ENCODE measurements around the gene IFI6. TPM values are rescaled to one million over a fixed set of nuclear protein-coding genes. Genes with fewer than 3 reads are reported as not detected.
"Not testable (repeated sequence)": the region's sequence is repeated elsewhere in the genome, so short reads cannot be mapped to it uniquely, and the experiment has no call there.

The IFI6 gene
- total RNA-seq, 2 donors from 2014 or later, result 19.3 to 56.1 TPM

GRCh38 chr1:27655151-27655937, 16.6 kb downstream of the IFI6 start:
- no peak for DNase-seq
- H3K27me3 Mint-ChIP-seq (ENCODE audit: low read depth), result no peaks in the 10 kb centered on the region
- H3K36me3 Mint-ChIP-seq (ENCODE audit: insufficient read depth in 2 of 2), result no peaks in the 10 kb centered on the region
- no peaks in the 10 kb centered on the region for H3K9me3 Mint-ChIP-seq
- H3K4me1 Mint-ChIP-seq (ENCODE audit: low read depth), result peaks cover 45% of the 10 kb centered on the region
- no peak overlapping the region for H3K27ac Mint-ChIP-seq
- no peak overlapping the region for H3K4me3 Mint-ChIP-seq
- no peak for ATAC-seq (replicated peaks in 1 of 2)

- no peaks in the 10 kb centered on the region for H3K36me3 Mint-ChIP-seq (ENCODE audit: insufficient read depth in 2 of 2)
- no peaks in the 10 kb centered on the region for H3K27me3 Mint-ChIP-seq (ENCODE audit: low read depth)
- ATAC-seq (replicated peaks in 1 of 2) (no peak), DNase-seq (no peak)
- H3K4me1 Mint-ChIP-seq (ENCODE audit: low read depth), result peaks cover 40% of the 10 kb centered on the region
- H3K4me3 Mint-ChIP-seq, result no peak overlapping the region
- no peaks in the 10 kb centered on the region for H3K9me3 Mint-ChIP-seq
- no peak overlapping the region for H3K27ac Mint-ChIP-seq
Observed at GRCh38 chr1:27652111-27652864, 19.7 kb downstream of the IFI6 start.

- H3K27me3 Mint-ChIP-seq (ENCODE audit: low read depth), result no peaks in the 10 kb centered on the region
- no peaks in the 10 kb centered on the region for H3K36me3 Mint-ChIP-seq (ENCODE audit: insufficient read depth in 2 of 2)
- DNase-seq, result no peak
- peaks cover 35% of the 10 kb centered on the region for H3K4me1 Mint-ChIP-seq (ENCODE audit: low read depth)
- no peaks in the 10 kb centered on the region for H3K9me3 Mint-ChIP-seq
- ATAC-seq (replicated peaks in 1 of 2), result no peak
- no peak overlapping the region for H3K27ac Mint-ChIP-seq
- H3K4me3 Mint-ChIP-seq, result no peak overlapping the region
Observed at GRCh38 chr1:27650539-27651175, 21.3 kb downstream of the IFI6 start.

GRCh38 chr1:27650171-27650538, 21.8 kb downstream of the IFI6 start:
- H3K9me3 Mint-ChIP-seq, result no peaks in the 10 kb centered on the region
- no peak overlapping the region for H3K4me3 Mint-ChIP-seq
- no peaks in the 10 kb centered on the region for H3K27me3 Mint-ChIP-seq (ENCODE audit: low read depth)
- no peak overlapping the region for H3K27ac Mint-ChIP-seq
- ATAC-seq (replicated peaks in 1 of 2) (no peak), DNase-seq (no peak)
- peaks cover 30% of the 10 kb centered on the region for H3K4me1 Mint-ChIP-seq (ENCODE audit: low read depth)
- H3K36me3 Mint-ChIP-seq (ENCODE audit: insufficient read depth in 2 of 2), result no peaks in the 10 kb centered on the region

- Mint-ChIP-seq H3K27ac (no peak overlapping the region), H3K36me3 (ENCODE audit: insufficient read depth in 2 of 2) (no peaks in the 10 kb centered on the region), H3K4me1 (ENCODE audit: low read depth) (peaks cover 30% of the 10 kb centered on the region), H3K4me3 (no peak overlapping the region), H3K9me3 (no peaks in the 10 kb centered on the region), H3K27me3 (ENCODE audit: low read depth) (no peaks in the 10 kb centered on the region)
- ATAC-seq (replicated peaks in 1 of 2) (no peak), DNase-seq (no peak)
Observed at GRCh38 chr1:27649306-27649635, 22.7 kb downstream of the IFI6 start.

- Mint-ChIP-seq H3K4me1 (ENCODE audit: low read depth) (peaks cover 35% of the 10 kb centered on the region), H3K4me3 (no peak overlapping the region), H3K36me3 (ENCODE audit: insufficient read depth in 2 of 2) (no peaks in the 10 kb centered on the region), H3K27me3 (ENCODE audit: low read depth) (no peaks in the 10 kb centered on the region), H3K27ac (no peak overlapping the region), H3K9me3 (no peaks in the 10 kb centered on the region)
- DNase-seq (no peak), ATAC-seq (replicated peaks in 1 of 2) (no peak)
Observed at GRCh38 chr1:27648602-27649305, 23.2 kb downstream of the IFI6 start.

- ATAC-seq (replicated peaks in 1 of 2), result no peak
- no peaks in the 10 kb centered on the region for H3K36me3 Mint-ChIP-seq (ENCODE audit: insufficient read depth in 2 of 2)
- no peaks in the 10 kb centered on the region for H3K27me3 Mint-ChIP-seq (ENCODE audit: low read depth)
- H3K27ac Mint-ChIP-seq, result no peak overlapping the region
- H3K4me1 Mint-ChIP-seq (ENCODE audit: low read depth), result peaks cover 37% of the 10 kb centered on the region
- no peak for DNase-seq
- H3K4me3 Mint-ChIP-seq, result no peak overlapping the region
- no peaks in the 10 kb centered on the region for H3K9me3 Mint-ChIP-seq
Observed at GRCh38 chr1:27647328-27647727, 24.7 kb downstream of the IFI6 start.

GRCh38 chr1:27646676-27647075, 25.3 kb downstream of the IFI6 start:
- no peak for DNase-seq
- Mint-ChIP-seq H3K27ac (no peak overlapping the region), H3K27me3 (ENCODE audit: low read depth) (no peaks in the 10 kb centered on the region)

GRCh38 chr1:27645071-27645415, 26.9 kb downstream of the IFI6 start:
- Mint-ChIP-seq H3K9me3 (no peaks in the 10 kb centered on the region), H3K4me1 (ENCODE audit: low read depth) (peaks cover 24% of the 10 kb centered on the region), H3K4me3 (no peak overlapping the region), H3K27ac (no peak overlapping the region), H3K27me3 (ENCODE audit: low read depth) (no peaks in the 10 kb centered on the region), H3K36me3 (ENCODE audit: insufficient read depth in 2 of 2) (no peaks in the 10 kb centered on the region)
- ATAC-seq (replicated peaks in 1 of 2), result no peak
- DNase-seq, result no peak

More at GRCh38 chr1:27646676-27647075, 25.3 kb downstream of the IFI6 start:
- H3K9me3 Mint-ChIP-seq, result no peaks in the 10 kb centered on the region
- H3K4me1 Mint-ChIP-seq (ENCODE audit: low read depth), result peaks cover 33% of the 10 kb centered on the region
- no peaks in the 10 kb centered on the region for H3K36me3 Mint-ChIP-seq (ENCODE audit: insufficient read depth in 2 of 2)
- H3K4me3 Mint-ChIP-seq, result no peak overlapping the region
- ATAC-seq (replicated peaks in 1 of 2), result no peak

GRCh38 chr1:27644369-27645070, 27.5 kb downstream of the IFI6 start:
- Mint-ChIP-seq H3K4me3 (no peak overlapping the region), H3K27ac (no peak overlapping the region), H3K27me3 (ENCODE audit: low read depth) (no peaks in the 10 kb centered on the region)

GRCh38 chr1:27643600-27644368, 28.2 kb downstream of the IFI6 start:
- no peaks in the 10 kb centered on the region for H3K9me3 Mint-ChIP-seq
- H3K36me3 Mint-ChIP-seq (ENCODE audit: insufficient read depth in 2 of 2), result no peaks in the 10 kb centered on the region
- peak; percentile 95 to 97 for ATAC-seq (replicated peaks in 1 of 2)
- no peaks in the 10 kb centered on the region for H3K27me3 Mint-ChIP-seq (ENCODE audit: low read depth)
- no peak overlapping the region for H3K27ac Mint-ChIP-seq
- DNase-seq, result peak; percentile 74 to 76
- no peak overlapping the region for H3K4me3 Mint-ChIP-seq
- H3K4me1 Mint-ChIP-seq (ENCODE audit: low read depth), result peaks cover 14% of the 10 kb centered on the region

More at GRCh38 chr1:27644369-27645070, 27.5 kb downstream of the IFI6 start:
- DNase-seq, result no peak
- Mint-ChIP-seq H3K9me3 (no peaks in the 10 kb centered on the region), H3K36me3 (ENCODE audit: insufficient read depth in 2 of 2) (no peaks in the 10 kb centered on the region), H3K4me1 (ENCODE audit: low read depth) (peaks cover 19% of the 10 kb centered on the region)
- ATAC-seq (replicated peaks in 1 of 2), result no peak

GRCh38 chr1:27640514-27640913, 31.5 kb downstream of the IFI6 start:
- H3K27ac Mint-ChIP-seq; H3K4me3 Mint-ChIP-seq; ATAC-seq (replicated peaks in 1 of 2); H3K9me3 Mint-ChIP-seq; H3K36me3 Mint-ChIP-seq (ENCODE audit: insufficient read depth in 2 of 2); H3K27me3 Mint-ChIP-seq (ENCODE audit: low read depth); DNase-seq: not testable (repeated sequence)
- peaks cover 37% of the 10 kb centered on the region for H3K4me1 Mint-ChIP-seq (ENCODE audit: low read depth)

Measured in activated T-cell treated with anti-CD3 and anti-CD28 coated beads, Interleukin-2, amount 50 U/mL, for 72 hours (primary cell).